ENCODE data around the gene STX3. TPM values are rescaled to one million over a fixed set of nuclear protein-coding genes. Genes with fewer than 3 reads are reported as not detected.

The STX3 gene
- total and polyA plus RNA-seq, 2 donors (not counting 1 experiment from before 2014, with no cell fraction given), result 7.6 to 16.6 TPM

DNA sequence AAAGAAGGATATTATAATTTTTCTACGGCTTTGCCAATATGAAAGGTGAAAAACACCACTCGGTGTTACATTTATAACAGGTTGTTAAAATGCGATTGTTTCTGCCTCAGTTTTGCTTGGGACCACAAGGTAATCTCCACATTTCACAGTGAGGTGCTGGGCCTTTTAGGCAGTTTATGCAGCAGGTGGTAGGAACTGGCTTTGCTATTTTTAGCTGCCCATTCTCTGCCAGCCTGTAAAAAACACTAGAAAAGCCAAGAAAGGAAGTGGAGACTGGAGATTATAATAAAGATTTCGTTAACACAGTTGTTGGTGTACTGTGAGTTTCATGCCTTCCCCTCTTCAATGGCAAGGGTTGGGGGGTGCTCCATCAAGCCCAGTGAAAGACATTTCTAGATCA lies 63.4 kb downstream of the STX3 start:
- CTCF ChIA-PET, result interaction anchor here (0.9 kb wide), 1 partner anchor 23 kb away, joined by 3 read pairs; no protein-coding TSS in a partner anchor
- intact Hi-C loops (cut with micrococcal nuclease), result no loop called here

More for the DNA sequence above, 63.4 kb downstream of the STX3 start:
- TF ChIP-seq EZH2 (IDR thresholded peaks at IDR 0.05; ENCODE audit: borderline replicate concordance, insufficient read depth, low read depth, low read length, poor library complexity, severe bottlenecking), result no peak
- no peak for TF ChIP-seq CTCF (IDR thresholded peaks at IDR 0.05)
- POLR2A ChIA-PET, result no interaction called here
- no CpG with 5 or more reads among the region's 4 CpGs for WGBS (ENCODE audit: insufficient coverage)
- no peaks in the 10 kb centered on the region for H3K27me3 ChIP-seq (replicated peaks in 1 of 4; ENCODE audit: control extremely low read depth in 1 of 4, control insufficient read depth in 3 of 4, insufficient read depth in 4 of 4, low read length in 3 of 4)
- H3K4me1 ChIP-seq (ENCODE audit: control insufficient read depth in 2 of 2, insufficient read depth in 2 of 2, low read length in 2 of 2), result peaks cover 7 to 10% of the 10 kb centered on the region in 2 donors
- no peak overlapping the region for H3K4me3 ChIP-seq (ENCODE audit: control extremely low read depth in 1 of 5, extremely low read depth in 1 of 5, insufficient read depth in 1 of 5, low read depth in 2 of 5, low read length in 4 of 5)
- Mint-ChIP-seq H3K9me3 (ENCODE audit: insufficient read depth) (no peaks in the 10 kb centered on the region), H3K4me1 (peaks cover 20% of the 10 kb centered on the region), H3K27ac (no peak overlapping the region), H3K4me3 (no peak overlapping the region), H3K27me3 (peaks cover 4% of the 10 kb centered on the region)
- no peak overlapping the region for H3K27ac ChIP-seq (ENCODE audit: low read length in 2 of 2)
- peaks cover 0 to 2% (median 0%) of the 10 kb centered on the region in 3 donors for H3K9me3 ChIP-seq (ENCODE audit: control extremely low read depth in 1 of 3, control insufficient read depth in 2 of 3, insufficient read depth in 1 of 3, low read length in 2 of 3)
- no peaks in the 10 kb centered on the region for H4K20me1 ChIP-seq (ENCODE audit: control insufficient read depth, insufficient read depth, low read length, poor library complexity, severe bottlenecking)
- H3K9ac ChIP-seq (ENCODE audit: low read length), result no peak overlapping the region
- no peak overlapping the region for H3K4me2 ChIP-seq (replicated peaks; ENCODE audit: low read depth, low read length, poor library complexity, severe bottlenecking)
- H2AFZ ChIP-seq (ENCODE audit: insufficient read depth, low read depth, low read length, poor library complexity, severe bottlenecking), result peak overlapping the region; percentile 27
- H3K36me3 ChIP-seq (replicated peaks in 1 of 2; ENCODE audit: control extremely low read depth in 1 of 2, control insufficient read depth in 1 of 2, extremely low read depth in 1 of 2, insufficient read depth in 2 of 2, low read length in 1 of 2), result no peaks in the 10 kb centered on the region
- DNase-seq, result no peak
- ATAC-seq (ENCODE audit: low read depth), result no peak
- no peaks in the 10 kb centered on the region for H3K79me2 ChIP-seq (ENCODE audit: control insufficient read depth, insufficient read depth, low read length)

All from B cell (primary cell).